Non-pigmented ciliary epithelial cell (primary cell): Measurements from ENCODE around the gene CDH4.

Source experiments
- DNase-seq: peaks from one replicate; pipeline ENCODE4 v3.0.0-alpha.2; 2010; ENCODE audit warnings: low read depth

CDH4 gene

GRCh38 chr20:61882716-61883615 is 630.9 kb downstream of the CDH4 start:
- DNase-seq = no peak

DNA sequence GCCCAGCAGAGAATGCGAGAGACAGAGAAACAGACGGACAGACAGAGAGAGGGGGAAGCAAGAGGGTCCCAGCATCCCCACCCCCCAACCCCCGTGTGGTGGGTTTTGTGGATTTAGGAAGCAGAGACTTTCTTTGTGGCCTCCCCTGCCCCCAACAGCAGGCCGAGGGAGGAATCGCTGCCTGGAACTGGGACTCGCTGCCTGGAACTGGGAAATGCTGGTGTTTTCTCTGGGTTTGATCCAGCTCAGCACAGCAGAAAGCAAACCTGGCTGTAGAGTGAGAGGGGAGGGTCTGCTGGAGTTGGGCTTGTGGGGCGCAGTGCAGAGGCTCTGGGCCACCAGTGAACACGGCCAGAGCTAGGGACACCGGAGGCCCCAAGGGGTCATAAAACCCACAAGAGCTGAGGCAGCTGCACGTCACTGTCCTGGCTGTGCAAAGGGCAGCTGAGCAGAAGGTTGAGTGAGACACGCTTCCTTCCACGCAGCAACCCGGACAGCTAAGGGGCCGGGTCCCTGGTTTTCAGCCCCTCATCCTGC is 631.9 kb downstream of the CDH4 start:
- DNase-seq = no peak

GRCh38 chr20:61884571-61885389 is 632.7 kb downstream of the CDH4 start:
- no peak for DNase-seq

DNA sequence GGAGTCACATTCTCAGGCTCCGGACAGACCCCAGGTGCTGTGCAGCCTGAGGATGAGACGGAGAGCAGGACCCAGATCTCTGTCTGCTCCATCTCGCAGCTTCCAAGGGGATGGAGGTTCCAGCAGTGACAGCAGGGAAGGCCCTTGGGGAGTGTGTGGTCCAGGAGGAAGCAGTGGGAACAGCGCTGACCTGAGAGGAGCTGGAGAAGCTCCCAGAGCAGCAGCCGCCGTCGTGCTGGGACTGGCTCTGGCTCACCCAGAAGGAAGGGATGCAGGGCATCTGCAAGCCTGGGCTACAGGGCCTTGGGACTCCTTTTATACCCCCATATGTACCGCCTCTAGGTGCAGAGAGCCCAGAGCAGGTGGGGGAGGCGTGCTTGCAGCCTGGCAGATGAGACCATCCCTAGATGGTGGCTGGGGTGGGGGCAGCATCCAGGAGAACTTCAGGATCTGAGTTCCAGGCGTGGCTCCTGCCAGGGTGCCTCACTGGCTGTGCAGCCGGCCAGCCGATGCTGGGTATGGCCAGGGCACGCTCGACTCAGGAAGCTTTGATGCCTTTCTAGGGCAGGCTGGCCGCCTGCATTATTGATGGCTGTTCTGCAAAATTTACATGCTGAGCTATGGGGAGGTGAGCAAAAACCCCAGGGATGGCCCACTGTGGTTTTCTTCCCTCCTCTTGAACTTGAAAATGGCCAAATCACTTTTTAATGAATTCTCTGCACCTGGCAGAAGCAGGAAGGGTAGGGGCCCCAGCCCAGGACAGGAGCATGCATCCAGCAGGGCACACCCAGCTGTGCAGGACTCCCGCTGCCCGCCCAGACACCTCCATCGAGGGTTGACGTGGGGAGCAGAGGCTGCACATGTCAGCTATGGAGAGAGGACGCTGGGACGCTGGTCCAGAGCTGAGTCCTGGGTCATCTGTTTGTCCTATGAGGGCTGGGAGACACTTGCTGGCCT is 634.0 kb downstream of the CDH4 start:
- no peak for DNase-seq

- DNase-seq = peak; percentile 3
These were observed 634.9 kb downstream of the CDH4 start for GRCh38 chr20:61886721-61887595.

GRCh38 chr20:61887596-61888093 is 635.6 kb downstream of the CDH4 start:
- DNase-seq = no peak

DNA sequence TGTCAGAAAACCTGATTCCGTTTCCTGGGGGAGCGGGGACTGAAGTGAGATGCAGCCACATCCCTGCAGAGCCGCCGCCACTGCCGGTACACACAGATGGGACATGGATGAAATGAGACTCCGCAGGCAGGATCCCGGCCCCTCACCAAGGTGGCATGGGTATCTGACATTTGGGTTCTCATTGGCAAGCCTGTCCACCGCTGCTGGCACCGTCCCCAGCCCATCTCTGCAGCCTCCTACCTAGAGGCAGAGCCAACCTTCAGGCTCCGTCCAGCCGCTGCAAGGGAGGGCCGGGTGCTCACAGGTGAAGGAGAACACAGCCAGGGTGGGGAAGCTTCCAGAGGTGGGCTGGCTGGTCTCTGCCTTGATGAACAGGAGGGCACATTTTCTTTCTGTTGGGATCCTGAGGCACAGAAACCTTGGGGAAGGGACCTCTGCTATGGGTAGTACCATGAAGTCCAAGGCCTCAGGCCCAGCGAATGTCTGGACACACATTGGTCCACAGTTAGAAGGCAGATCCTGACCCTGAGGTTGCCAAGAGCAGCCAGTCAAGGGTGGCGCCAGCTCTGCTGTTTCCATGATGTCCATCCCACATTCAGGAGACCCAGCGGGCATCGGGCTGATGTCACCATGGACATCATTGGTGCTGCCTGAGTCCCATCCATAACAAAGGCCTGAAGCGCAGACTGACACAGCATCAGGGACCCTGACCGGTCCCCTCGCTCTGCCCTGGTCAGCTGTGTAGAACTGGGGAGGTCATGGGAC is 636.2 kb downstream of the CDH4 start:
- no peak for DNase-seq

GRCh38 chr20:61889659-61890058 is 637.6 kb downstream of the CDH4 start:
- DNase-seq = no peak

DNA sequence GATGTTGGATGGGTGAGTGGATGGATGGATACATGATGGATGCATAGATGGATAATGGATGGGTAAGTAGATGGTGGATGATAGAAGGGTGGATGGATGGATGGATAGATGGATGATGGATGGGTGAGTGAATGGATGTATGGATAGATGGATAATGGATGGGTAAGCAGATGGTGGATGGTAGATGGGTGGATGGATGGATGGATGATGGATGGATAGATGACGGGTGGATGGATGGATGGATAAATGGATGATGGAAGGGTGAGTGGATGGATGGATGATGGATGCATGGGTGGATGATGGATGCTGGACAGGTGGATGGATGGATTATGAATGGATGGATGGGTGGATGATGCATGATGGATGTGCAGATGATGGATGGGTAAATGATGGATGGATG is 638.1 kb downstream of the CDH4 start:
- no peak for DNase-seq

DNA sequence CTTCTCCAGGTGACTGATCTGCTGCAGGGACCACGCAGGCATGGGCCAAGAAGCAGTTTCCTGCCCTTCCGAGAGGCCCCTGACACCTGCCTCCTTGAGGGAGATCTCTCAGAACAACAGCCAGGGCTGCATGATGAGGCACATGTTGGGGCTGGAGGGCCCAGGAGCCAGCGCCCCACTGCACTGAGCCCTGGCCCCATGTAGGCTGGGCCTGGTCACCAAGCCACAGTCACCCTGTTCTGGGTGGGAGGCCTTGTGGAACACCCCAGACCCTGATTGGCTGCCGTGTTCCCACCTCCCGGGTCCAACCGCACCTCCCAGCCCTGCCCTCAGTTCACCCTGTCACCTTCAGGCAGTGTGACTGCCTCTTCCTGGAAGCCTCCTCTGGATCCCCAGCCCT is 639.4 kb downstream of the CDH4 start:
- no peak for DNase-seq

DNA sequence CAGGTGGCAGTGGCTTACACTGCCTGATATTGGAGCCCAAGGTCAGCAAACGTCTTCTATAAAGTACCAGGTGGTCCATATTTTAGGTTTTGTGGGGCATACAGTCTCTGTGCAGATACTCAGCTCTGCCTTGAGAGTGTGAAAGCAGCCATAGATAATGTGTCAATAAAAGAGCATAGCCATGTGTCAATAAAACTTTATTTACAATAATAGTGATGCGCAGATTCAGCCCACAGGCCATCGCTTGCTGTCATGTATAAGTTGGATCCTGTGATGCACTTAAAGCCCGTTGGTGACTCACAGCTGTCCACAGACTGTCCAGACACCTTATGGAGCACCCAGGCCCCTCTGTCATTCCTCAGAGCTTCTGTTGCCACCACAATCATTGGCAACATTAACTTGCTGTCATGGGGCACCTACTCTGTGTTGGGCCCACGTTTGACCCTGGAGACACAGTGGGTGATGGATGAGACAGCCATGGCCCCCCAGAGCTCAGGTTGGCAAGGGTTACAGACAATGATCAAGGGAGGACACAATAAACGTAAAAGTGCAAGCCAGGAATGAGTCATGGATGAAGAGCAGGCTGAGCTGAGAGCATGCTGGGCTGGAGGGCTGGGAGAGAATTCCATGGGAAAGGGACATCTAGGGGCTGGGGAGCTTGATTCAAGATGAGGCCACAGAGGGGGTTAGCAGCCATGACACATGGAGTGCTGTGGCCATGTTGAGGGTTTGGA is 640.0 kb downstream of the CDH4 start:
- no peak for DNase-seq

DNA sequence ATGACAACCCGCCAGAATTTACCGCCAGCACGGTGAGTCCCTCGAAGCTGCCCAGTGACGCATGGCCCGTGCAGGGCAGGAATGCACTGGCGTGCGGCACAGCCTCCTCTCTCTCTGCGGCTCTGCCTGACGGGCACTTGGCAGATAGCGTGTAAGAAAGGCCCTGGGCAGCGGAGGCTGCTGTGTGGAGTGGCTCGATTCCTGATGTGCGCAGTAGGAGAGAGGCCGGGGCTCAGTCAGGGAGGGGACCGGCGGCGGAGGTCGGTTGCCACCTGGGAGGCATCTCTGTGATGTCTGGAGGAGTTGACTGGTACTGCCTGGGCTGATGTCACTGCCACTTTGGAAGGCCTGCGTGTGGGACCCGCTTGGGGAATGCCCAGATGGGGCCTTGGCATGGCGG is 643.0 kb downstream of the CDH4 start:
- DNase-seq = no peak

- DNase-seq = no peak
These were observed 643.6 kb downstream of the CDH4 start for GRCh38 chr20:61895686-61896057.

DNA sequence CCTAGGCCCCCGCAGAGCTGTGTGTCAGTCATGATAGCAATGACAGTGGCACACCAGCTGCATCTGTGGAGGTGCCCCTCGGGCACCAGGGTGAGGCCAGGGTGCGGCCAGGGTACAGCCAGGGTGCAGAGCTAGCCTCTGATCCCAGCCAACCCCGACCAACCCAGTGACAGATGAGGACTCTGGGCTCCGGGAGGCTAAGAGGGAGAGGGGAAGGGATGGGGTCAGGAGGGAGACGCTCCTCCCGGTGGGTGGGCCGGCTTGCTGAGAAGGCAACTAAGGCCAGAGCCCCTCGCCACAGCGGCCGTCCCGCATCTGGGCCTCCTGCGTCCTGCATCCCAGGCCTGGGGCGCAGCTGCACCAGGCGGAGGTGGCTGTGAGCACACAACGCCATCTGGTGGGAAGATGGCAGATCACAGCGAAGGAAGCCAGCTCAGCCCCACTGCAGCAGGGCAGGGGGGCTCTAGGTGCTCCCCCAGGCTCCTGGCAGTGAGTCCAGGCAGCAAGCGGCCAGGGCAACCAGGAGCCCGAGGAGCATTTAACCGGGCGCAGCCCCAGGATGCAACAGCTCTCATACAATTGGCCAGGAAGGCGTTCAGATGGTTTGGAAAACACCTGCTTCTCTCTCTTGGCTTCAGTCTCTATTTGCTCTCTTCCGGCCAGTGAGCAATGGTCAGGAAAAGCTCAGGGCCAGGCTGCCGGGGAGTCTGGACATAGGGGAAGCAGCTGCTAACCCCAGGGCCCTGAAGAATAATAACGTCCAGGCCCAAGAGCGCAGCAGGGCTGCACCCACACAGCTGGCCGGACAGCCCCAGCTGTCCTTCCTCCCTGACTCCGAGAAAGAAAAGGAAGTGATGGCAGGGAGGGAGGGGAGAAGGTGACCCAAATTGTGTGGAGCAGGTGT is 644.2 kb downstream of the CDH4 start:
- peak; percentile 1 for DNase-seq

DNA sequence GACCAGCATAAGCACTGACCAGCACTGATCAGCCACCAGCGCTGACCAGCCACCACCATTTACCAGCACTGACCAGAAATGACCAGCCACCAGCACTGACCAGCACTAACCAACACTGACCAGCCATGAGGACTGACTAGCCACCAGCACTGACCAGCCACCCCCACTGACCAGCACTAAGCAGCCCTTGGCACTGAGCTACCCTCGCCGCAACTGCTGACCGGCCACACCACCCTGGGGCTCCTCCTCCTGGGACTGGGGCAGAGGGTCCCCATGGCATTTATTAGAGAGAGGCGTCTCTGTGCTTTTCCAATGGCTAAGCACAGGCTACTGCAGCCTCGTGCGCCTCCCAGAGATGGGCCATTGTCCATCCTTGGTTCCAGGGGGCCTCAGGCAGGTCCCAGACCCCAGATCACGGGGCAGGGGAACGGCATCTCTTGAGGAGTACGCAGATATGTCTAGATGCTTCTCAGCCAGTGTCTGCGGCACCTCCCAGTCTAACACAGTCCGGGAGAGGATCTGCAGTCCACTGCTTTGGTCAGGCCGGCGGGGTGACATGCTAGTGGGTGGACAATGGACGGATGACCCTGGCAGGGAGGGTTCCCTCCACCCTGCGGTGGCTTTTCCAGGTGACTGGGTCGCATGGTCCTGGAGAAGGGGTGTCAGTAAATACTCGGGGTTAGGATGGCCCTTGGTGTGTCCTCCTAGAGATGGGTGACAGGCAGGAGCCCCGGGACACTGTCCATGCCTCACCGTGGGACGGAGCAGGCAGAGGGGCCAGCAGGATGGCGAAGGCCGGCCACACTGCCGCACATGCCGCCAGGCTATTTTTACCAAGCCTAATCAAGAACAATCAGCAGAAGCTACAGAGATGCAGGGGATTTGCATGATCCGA is 645.6 kb downstream of the CDH4 start:
- DNase-seq = no peak

- no peak for DNase-seq
These were observed 646.3 kb downstream of the CDH4 start for GRCh38 chr20:61898405-61898804.
